Measurements from ENCODE around the gene ZFPM1.

Gene ZFPM1

DNA sequence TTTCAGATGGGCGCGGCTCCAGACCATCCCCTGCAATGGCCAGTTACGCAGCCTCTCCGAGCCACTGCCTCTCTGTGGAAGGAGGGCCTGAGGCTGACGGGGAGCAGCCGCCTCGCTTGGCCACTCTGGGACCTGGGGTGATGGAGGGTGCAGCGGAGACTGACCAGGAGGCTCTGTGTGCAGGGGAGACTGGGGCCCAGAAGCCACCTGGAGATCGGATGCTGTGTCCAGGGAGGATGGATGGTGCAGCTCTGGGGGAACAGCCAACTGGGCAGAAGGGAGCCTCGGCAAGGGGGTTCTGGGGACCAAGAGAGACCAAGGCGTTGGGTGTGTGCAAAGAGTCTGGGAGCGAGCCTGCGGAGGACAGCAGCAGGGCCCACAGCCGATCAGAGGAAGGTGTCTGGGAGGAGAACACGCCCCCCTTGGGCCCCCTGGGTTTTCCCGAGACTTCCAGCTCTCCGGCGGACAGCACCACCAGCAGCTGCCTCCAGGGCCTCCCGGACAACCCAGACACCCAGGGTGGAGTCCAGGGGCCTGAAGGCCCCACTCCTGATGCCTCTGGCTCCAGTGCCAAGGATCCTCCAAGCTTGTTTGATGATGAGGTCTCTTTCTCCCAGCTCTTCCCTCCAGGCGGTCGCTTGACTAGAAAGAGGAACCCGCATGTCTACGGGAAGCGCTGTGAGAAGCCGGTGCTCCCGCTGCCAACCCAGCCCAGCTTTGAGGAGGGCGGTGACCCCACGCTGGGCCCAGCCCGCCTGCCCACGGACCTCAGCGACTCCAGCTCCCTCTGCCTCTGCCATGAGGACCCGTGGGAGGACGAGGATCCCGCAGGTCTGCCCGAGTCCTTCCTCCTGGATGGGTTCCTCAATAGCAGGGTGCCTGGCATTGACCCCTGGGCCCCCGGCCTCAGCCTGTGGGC, 17.4 kb upstream of the ZFPM1 start:
- DNase-seq: no peak

DNA sequence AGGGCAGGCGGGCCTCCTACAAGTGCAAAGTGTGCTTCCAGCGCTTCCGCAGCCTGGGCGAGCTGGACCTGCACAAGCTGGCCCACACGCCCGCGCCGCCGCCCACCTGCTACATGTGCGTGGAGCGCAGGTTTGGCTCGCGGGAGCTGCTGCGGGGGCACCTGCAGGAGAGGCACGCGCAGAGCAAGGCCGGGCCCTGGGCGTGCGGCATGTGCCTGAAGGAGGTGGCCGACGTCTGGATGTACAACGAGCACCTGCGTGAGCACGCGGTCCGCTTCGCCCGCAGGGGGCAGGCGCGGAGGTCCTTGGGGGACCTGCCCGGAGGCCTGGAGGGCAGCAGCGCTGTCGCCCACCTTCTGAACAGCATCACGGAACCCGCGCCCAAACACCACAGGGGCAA, 16.3 kb upstream of the ZFPM1 start:
- no peak for DNase-seq

DNA sequence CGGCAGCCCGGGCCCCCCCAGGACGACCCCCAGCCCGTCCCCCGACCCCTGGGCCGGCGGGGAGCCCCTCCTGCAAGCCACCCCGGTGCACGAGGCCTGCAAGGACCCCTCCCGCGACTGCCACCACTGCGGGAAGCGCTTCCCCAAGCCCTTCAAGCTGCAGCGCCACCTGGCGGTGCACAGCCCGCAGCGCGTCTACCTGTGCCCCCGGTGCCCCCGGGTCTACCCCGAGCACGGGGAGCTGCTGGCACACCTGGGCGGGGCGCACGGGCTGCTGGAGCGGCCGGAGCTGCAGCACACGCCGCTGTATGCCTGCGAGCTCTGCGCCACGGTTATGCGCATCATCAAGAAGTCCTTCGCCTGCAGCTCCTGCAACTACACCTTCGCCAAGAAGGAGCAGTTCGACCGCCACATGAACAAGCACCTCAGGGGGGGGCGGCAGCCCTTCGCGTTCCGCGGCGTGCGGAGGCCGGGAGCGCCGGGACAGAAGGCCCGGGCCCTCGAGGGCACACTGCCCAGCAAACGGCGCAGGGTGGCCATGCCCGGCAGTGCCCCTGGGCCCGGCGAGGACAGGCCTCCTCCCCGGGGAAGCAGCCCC, 15.6 kb upstream of the ZFPM1 start:
- DNase-seq: peak; percentile 25

DNA sequence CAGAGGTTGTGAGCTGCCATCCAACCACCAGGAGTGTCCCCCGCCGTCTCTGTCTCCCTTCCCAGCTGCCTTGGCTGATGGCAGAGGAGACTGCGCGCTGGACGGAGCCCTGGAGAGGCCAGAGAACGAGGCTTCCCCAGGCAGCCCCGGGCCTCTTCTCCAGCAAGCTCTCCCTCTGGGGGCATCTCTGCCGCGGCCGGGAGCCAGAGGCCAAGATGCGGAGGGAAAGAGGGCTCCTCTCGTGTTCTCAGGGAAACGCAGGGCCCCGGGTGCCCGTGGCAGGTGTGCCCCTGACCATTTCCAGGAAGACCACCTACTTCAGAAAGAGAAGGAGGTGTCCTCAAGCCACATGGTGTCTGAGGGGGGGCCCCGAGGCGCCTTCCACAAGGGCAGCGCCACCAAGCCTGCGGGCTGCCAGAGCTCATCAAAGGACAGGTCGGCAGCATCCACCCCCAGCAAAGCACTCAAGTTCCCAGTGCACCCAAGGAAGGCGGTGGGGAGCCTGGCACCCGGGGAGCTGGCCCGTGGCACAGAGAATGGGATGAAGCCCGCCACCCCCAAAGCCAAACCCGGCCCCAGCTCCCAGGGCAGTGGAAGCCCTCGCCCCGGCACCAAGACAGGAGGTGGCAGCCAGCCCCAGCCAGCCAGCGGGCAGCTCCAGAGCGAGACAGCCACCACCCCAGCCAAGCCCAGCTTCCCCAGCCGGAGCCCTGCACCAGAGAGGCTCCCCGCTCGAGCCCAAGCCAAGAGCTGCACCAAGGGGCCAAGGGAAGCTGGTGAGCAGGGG, 14.8 kb upstream of the ZFPM1 start:
- DNase-seq: no peak

DNA sequence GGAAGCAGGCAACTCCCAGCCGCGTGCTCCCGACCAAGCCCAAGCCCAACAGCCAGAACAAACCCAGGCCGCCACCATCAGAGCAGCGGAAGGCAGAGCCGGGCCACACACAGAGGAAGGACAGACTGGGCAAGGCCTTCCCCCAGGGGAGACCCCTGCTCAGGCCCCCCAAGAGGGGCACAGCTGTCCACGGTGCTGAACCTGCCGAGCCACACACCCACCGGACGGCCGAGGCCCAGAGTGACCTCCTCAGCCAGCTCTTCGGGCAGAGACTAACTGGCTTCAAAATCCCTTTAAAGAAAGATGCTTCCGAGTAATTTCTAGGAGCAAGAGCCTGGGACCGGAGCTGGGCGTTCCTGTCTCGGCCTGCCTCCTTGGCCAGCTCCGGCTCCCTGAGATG, 14.1 kb upstream of the ZFPM1 start:
- no peak for DNase-seq

DNA sequence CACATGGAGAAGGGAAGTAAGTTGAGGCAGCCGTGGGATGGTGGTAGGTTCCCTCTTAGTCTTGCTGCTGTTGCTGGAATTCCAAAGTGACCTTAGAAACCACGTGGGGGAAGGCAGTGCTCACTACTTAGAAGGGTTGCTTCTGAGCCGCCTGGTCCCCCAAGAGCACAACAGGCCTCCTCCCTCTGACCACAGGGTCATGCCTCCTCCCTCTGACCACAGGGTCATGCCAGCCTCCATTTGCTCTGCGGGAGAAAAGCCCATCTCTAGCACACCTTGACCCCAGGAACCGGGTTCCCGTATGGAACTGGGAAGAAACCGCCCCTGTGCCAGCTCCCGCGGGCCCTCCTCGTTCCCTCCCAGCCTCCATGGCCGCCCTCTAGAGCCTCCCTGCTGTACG, 13.4 kb upstream of the ZFPM1 start:
- no peak for DNase-seq

DNA sequence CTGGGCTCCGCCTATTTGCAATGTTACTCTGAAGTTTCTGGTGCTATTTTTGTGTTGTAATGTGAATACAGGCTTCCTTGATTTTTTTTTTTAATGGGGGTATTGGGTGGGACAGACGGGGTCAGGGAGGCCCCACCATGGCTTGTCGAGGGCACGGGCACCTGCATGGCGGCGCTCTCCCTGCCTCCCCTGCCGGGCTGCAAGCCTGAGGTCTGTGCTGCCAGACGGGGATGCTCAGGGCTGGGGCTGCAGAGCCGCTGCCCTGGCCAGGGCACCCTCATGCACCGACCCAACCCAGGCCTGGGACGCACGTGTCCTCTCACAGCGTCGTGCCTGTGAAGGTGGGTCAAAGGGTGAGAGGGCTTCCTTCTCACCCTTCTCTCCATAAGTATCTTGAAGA, 13.0 kb upstream of the ZFPM1 start:
- no peak for DNase-seq

DNA sequence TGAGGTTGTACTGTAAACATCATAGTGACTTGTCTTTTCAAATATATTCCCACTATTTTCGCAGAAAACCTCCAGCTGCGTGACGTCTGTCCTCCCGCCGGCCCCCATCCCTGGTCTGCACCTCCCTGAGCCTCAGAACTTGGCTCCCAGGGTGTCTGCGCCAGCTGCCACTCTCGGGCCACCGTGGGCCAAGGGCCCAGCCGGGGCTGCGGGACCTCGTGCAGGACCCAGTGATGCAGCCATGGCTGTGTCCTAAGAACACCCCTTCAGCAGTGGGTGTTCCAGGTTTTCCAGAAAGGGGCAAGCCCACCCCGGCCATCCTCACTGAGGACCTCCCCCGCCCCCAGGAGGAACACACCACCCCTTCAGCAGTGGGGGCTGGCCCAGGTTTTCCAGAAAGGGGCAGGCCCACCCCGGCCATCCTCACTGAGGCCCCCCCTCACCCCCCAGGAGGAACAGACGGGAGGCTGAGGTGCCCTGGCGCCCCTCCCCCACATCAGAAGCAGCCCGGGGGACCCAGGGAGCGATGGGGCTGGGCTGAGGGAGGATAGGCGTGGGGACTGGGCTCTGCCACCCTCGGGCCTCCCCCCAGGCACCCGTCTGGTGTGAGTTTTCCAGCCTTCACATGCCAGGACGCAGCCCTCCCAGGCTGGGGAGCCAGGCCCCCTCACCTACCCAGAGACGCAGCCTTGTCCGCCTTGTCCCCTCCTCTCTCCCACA, 12.2 kb upstream of the ZFPM1 start:
- no peak for DNase-seq

DNA sequence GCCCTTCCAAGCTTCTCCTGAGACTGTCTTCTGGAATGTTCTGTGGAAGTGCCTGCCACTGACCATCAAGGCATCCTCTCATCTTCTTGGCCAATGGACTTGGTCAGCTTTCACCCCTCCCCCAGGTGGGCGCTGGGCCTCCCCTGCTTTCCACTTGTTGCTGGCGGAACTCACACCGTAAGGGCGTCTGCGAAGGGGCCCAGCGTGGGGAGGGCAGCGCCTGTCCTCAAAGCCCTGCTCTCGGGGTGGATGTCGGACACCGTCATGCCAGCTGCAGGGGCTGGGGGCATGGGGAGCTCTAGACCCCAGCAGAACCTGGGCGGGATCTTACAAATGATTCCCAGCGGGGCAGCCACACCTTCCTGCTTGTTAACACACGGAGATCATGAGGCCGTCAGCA, 11.6 kb upstream of the ZFPM1 start:
- DNase-seq: no peak

DNA sequence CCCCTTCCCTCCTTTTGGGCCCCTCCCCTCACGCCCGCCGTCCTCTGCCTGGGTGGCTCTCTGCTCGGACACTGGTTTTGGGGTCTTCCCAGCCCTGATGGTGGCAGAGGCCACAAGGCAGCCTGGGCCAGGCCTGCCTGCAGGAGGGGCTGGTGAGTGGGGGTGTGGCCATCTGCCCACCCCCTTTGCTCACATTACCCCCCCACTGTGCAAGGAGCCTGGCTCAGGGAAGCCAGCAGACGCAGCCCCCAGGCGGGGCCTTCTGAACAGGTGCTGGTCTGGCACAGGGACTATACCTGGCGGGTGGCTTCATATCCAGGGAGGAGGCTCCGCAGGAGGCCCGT, 10.7 kb upstream of the ZFPM1 start:
- DNase-seq: no peak

DNA sequence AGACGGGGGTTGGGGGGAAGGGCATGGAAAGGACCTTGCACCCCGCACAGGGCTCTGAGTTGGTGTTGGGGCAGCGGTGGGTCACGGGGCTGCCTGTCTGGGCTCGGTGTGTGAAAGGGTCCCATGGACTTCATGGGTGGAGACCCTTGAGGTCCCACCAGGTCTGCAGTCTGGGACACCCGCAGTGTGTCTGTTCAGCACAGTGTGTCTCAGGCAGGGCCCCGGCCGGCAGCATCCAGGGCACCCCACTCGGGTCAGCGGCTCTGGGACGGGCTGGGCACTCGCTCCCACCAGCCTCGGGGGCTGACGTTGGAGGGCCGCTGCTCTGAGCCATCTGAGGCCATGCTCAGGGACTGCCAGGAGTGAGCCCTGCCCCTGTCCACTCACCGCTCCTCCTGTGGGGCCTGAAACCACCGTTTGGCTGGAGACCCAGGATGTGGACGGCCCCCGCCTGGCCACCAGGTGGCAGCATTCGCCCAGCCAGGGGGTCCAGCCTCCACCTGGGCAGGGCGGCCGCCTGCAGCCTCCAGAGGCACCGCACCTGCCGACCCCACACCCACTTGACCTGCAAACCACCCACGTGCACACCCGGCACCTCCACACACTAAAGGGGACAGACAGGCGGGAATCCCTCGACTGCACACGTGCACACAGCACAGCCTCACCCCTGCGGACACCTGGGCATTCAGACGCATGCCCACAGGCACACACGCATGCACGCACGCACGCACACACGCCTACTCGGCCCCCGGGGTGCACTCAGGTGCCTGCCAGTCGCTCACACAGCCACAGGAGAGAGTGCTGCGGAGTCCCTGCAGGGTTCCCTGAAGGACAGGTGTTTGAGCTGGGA, 10.1 kb upstream of the ZFPM1 start:
- DNase-seq: peak; percentile 53

DNA sequence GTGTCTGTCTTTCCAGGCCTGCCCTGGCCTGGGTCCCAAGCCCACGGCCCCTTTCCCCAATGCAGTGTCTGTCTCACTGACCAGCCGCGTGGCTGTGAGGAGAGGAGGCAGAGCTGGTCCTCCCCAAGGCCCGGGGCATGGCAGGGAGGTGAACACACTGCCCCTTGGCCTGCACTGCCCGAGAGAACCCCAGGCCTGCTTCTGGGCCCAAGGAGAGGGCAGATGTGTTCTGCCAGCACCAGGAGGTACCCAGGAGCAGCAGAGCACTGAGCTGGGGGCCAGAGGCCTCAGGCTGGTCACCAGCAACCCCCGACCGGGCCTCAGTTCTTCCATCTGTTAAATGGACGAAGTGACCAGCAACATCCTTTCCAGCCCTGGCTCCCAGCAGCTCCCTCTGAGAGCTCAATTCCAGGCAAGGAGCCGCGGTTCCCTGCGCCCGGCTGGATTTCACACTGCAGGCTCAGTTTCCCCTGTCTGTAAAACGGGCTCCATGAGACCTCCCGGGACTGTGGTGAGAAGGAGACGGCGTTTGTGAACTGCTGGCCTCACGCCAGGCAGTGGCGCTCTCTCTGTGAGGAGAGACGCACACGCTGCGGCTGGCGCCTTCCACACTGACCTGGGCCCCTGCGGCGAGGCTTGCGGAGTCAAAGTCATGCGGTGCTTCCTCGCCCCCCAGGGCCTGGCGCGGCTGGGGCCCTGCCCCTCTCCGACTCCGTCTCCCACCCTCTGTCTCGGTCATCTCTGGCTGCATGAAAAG, 8.1 kb upstream of the ZFPM1 start:
- DNase-seq: no peak

DNA sequence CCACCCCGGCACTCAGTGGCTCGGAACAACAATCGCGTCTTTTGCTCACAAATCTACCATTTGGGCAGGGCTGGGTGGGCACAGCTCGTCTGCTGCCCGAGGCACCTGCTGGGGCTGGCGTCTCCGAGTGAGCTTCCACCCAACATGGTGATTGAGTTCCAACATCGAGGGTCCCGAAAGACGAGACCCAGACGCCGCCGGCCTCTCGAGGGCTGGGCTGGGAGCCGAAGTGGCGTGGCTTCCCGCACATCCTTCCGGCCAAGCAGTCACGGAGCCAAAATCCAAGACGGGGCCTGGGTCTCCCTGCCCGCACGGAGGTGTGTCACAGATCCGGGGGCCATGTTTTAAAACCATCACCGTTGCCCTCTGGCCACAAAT, 7.5 kb upstream of the ZFPM1 start:
- DNase-seq: no peak

DNA sequence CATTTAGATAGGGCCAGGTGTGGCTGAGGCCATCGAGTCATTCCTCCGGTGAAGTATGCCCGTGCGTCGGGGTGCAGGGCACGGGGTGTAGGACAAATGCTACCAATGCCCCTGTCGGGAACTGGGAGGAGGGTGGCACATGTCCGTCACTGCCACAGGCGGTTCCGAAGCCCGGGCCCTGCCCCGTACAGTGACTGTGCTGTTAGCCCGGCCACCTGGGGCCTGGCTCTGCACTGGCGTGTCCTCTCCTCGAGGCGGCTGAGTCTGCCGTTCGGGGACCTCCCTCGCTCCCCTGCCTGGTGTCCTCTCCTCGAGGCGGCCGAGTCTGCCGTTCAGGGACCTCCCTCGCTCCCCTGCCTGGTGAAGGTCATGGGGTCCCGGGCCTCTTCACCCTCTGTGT, 7.0 kb upstream of the ZFPM1 start:
- no peak for DNase-seq

DNA sequence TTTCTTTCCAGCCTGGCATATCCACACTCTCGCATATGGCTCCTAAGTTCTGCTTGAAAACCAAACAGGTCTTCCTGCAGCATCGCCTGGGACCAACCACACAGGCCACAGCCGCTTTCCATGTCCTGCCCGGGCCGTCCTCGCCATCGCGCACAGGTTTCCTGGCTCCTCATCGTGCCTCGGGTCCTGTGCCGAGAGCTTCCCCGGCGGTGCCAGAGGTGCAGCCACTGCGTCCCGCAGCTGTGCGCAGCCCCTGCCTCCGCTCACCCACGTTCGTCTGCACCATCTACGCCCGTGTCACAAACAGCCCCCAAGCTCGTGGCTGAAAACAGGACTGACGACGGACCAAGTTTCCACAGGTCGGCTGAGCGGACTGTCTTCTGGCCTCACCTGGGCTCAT, 6.3 kb upstream of the ZFPM1 start:
- DNase-seq: no peak

DNA sequence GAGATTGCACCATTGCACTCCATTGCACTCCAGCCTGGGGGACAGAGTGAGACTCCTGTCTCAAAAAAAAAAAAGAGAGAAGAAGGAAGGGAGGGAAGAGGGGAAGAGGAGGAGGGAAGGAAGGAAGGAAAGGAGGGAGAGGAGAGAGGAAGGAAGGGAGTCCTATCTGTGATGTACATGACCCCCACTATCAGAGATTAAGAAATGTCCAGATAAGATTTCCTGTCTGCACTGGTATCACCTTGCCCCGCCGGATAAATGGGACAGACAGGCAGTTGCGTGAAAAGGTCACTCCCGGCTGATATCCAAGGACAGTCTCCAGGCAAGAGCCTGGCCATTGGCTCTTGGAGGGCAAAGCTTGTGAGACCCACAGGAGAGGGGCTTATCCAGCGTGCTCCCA, 5.2 kb upstream of the ZFPM1 start:
- DNase-seq: no peak

DNA sequence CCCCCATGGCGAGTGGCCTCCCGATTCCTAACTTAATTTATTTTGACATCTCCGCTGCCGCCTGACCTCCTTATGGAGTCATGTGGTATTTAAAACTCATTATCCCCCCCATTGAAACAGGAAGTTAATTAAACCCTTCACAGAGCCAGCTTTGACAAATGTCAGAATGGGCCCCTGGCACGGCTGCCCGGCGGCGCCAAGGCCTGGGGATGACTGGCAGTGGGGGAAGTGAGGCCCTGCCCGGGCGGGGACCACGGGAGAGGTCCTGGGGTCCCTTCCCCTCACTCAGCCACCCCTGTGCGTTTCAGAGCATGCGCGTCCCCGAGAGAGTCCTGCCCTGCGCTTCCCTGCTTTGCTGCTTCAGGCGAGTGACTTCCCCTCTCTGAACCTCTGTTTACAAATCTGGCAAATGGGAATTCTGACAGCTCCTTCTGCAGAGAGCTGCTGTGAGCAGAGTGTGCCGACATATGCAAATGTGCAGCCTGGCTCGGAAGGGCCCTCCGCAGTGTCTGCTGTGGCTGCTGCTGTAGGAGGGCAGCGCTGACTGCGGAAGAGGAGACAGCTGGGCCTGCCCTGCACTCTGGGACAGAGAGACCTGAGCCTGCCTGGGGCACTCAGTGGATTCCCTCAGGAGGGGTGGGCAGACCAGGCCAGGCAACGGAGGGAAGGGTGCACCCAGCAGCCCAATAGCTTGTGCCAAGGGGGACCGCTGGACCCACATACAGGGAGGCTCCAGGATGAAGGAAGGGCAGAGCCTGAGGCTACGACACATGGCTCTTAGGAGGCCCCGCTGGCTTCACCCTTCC, 4.4 kb upstream of the ZFPM1 start:
- no peak for DNase-seq

DNA sequence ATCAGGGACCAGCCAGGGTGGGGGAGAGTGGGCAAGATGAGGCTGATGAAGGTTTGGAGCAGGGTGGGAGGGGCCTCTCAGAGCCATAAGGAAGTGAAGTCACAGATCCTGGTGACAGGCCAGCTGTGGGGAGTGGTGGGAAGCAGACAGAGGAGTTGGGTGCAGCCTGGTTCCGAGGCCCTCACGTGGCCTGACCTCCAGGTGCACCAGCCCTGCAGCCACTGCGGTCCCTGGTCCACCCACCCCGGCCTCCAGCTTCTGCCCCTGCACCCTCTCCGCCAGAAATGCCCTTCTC, 3.9 kb upstream of the ZFPM1 start:
- no peak for DNase-seq

DNA sequence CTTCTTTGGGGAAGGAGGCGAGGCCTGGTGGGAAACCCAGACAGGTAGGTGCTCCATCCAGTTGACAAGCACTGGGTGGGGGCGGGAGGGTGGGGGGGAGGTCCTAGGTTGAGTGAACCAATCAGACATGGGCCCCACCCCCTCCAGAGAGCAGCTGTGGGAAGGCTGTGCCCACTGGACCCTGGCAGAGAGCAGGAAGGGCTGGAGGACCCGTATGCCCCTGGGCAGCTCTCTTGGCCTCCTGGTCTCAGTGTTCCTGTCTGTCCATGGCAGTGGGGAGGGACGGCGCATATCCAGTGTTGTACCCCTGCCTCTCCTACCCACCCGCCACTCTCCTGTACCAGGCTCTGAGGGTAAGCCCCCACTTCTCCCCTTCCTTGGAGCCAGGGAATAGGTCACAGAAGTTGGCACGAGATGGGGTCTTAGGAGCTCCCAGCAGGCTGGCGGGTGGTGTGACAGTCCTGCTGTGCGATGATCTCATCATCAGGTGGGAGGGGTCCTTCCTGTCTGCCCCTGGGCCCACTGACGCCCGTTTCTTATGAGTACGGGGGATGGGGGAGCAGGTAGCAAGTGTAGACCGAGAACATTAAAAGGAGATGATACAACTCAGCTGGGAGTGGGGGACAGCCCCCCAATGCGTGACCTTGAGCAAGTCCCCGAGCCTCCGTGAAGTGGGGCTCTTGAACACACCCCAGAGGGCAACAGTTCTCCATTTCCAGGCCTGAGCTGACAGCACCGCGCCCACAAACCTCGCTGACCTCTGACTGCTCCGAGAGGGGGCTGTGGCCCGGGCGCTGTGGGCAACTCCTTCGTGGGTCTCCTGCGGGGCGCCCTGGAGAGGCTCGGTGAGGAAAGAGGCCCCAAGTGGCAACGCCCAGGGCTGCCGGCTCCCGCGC, 1.2 kb upstream of the ZFPM1 start:
- no peak for DNase-seq

All from fibroblast of skin of right quadriceps (primary cell).